Astrocyte (in vitro differentiated cells and primary cell): ENCODE measurements around the gene KRTAP1-3.

Experiments
- EZH2 ChIP-seq: IDR thresholded peaks from 2 replicates; pipeline ENCODE4 v1.6.1; 2012; ENCODE audit warnings: mild to moderate bottlenecking, low read length, inconsistent platforms; ENCODE audit not compliant: insufficient read depth
- TF ChIP-seq, protein P1 (sequence below): IDR thresholded peaks from 2 replicates; pipeline ENCODE4 v1.5.1; 2011; ENCODE audit warnings: low read depth, mild to moderate bottlenecking, inconsistent platforms, low read length, moderate library complexity; ENCODE audit not compliant: insufficient read depth

- TF ChIP-seq, protein P1, sequence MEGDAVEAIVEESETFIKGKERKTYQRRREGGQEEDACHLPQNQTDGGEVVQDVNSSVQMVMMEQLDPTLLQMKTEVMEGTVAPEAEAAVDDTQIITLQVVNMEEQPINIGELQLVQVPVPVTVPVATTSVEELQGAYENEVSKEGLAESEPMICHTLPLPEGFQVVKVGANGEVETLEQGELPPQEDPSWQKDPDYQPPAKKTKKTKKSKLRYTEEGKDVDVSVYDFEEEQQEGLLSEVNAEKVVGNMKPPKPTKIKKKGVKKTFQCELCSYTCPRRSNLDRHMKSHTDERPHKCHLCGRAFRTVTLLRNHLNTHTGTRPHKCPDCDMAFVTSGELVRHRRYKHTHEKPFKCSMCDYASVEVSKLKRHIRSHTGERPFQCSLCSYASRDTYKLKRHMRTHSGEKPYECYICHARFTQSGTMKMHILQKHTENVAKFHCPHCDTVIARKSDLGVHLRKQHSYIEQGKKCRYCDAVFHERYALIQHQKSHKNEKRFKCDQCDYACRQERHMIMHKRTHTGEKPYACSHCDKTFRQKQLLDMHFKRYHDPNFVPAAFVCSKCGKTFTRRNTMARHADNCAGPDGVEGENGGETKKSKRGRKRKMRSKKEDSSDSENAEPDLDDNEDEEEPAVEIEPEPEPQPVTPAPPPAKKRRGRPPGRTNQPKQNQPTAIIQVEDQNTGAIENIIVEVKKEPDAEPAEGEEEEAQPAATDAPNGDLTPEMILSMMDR: no peak
- no peak for TF ChIP-seq EZH2
Observed at GRCh38 chr17:40996829-40997228, 37.8 kb downstream of the KRTAP1-3 start.
